GM19372 (cell line): ENCODE measurements around the gene CHERP.
"Not testable (repeated sequence)": the region's sequence is repeated elsewhere in the genome, so short reads cannot be mapped to it uniquely, and the experiment has no call there.

Experiments
- ATAC-seq: cut with Tn5 transposase; IDR thresholded peaks from one replicate; pipeline ENCODE4 v1.9.1; 2021; ENCODE audit warnings: mild to moderate bottlenecking, low read depth, moderate library complexity; ENCODE audit not compliant: unreplicated experiment

CHERP gene

DNA sequence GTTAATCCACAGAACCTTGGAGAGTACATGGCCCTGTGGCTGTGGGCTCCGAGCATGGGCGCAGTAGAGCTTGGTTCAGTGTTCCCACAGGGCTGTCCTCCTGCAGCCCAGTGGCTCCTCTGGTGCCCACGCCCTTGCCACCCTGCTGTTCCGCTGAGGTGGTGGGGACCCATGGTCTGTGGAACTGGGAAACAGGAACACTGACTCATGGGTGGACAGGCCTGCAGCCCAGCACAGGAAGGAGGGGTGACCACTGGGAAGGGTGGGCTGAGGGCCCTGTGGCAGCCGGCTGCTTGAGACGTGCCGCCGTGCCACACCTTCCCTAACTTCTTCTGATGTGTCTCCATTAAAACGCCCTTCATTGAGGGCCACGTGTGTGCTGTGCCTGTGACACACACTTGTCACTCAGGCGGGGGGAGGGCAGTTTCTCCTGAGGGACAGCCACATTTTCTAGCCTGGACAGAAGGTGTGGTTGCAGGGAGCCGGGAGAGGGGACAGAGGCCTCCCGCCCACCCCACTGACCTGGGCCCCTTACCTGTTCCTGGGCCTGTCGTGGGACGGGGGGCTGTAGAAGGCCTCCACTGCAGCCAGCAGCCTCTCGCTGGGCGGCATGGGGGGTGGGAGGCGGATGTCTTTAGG, 21.1 kb downstream of the CHERP start:
- ATAC-seq, result no peak

DNA sequence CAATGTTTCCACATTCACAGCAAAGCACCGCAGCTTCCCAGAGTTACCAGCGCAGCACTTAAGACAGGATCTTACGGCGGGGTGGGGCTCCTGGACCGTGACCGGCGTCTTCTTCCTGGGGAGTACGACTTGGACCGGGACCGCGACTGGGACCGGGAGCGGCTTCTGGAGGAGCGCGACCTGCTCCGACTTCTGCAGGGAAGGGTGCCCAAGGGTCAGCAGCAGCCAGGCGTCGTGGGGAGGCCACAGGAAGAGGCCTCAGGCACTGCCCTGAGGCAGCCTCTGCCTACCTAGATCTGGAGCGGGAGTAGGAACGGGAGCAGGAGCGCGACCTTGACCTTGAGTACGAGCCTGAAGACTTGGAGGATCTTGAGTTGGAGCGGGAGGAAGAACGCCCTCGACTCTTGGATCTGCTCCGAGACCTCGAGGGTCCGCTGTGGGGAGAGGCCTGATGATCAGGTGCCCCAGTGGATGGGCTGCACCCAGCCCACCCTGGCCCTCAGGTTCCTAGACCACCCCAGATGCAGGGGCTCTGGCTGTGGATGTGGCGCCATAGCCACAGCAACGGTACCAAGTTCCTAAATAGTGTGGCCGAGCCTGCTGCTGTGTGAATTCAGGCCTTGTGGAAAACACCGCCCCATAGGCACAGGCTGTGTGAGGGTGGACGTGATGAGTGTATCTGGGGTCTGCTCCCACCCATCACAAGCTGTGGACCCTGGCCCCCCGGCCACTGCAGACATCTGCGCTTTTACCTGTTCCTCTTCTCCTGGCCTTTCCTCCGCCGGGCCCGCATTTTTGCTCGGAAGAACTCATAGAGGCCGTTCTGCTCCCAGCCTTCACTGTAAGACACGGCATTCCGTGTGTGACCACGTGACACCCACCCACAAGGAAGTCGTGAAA, 21.9 kb downstream of the CHERP start:
- ATAC-seq, result no peak

DNA sequence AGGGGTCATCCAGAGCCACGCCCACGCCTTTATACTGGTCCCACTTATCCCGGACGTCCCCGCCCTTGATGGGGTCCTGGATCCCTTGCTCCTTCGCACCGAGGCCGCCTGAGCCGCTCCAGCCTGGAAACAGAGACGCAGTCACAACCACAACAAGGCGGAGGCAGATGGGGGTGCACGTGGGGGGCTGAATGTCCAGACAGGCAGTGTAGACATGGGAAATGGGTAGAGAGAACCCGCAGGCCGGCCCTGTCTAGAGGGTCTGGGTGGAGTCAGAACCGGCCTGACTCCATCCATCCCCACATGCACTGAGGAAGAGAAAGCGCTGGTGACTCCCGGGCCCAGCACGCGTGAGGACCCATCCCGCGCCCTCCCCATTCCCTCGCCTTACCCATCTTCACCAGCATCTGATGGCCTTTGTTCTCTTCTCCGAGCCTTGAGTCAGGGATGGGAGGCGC, 23.0 kb downstream of the CHERP start:
- no peak for ATAC-seq

DNA sequence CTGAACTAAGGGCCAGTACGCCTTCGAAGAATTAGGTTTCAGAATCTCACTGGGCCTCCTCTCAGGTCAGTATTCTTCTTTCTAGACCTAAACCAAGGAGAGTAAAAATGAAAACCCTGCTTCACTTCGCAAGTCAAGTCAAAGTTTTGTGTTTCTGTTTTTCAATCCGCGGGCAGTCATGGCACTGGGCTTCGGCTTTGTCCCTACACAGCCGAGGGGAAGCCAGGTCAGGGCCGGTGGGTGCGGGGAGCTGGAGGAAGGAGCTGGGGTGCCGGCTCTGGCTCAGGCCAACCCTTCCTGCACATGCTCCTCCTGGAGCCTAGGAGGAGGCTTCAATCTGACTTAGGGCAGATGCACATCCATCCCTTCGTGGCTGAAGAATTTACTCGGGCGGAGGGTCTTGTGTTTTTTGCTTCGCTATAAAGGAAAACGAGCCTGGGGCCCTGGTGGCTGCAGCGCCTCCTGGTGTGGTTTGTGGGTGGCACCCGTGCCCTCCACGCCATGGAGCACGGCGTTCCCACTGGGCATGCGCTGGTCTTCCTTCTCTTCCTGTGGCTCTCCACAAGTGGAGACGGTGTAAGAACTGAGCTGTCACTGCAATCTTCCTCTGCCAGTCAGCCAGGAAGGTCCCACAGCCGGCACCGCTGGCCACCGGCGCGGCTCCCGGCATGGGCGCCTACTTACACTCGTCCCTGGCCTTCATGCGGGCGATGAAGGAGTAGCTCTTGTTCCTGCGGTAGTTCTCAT, 23.6 kb downstream of the CHERP start:
- no peak for ATAC-seq

DNA sequence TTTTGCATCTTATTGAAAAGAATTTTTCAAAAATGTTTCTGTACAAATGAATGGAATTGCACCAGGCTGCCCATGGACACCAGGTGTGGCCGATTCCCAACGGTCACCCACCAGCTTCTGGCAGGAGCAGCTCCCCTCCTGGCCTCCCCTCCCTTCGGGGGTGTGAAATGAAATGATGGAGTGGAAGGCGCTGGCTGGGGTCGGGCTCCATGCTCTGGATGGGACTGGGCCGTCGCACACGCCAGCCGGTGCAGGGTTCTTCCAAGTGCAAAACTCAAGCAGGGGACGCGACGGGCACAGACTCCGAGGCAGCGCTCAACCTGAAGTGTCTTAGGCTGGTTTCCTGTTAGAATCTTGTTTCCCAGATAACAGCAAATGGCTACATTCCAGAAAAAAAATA, 24.2 kb downstream of the CHERP start:
- ATAC-seq, result no peak

DNA sequence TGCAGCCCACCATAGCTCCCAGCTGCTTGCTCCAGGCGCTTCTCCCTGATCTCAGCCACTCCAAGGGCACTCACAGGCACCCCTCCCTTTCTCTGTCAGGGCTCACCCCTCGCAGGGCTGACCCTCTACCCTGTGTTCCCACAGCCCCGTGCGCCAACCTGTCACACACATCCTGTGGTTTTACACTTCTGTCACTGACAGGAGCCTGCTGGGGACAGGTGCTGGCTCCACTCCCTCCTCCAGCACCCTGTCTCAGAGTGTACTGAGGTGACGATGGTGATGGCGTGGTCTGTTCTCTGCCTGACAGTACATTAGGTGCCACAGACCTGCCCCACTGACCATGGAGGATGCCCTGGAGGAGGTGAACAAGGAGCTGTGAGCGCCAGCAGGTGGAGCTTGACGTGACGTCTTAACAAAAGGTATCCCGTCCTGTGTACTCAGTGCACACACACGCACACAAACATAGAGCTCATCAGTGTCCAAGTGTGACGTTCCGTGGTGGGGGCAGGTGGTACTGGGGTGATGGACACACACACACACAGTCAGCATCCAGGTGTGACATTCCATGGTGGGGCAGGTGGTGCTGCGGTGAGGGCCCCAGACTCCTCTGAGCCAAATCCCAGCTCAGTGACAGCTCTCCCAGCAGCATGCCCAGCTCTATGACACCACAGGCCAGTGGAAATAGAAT, 25.2 kb downstream of the CHERP start:
- no peak for ATAC-seq

DNA sequence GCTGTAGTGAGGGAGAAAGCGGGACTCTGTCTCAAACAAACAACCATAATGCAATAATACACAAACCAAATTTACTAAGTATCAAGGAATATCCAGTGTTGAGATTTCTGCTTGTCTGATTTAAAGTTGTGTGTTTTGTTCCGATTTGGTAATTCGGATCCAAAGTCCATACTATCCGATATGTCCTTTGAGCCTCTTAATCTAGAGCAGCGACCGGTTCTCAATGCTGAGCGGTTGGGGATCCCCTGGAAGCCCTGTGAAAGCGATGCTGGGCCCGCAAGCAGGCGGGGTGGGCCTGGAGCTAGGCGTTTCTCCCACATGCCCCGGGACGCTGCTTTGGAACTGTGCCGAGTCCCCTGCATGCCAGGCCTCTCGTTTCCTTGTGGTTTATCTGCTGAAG, 25.9 kb downstream of the CHERP start:
- no peak for ATAC-seq

DNA sequence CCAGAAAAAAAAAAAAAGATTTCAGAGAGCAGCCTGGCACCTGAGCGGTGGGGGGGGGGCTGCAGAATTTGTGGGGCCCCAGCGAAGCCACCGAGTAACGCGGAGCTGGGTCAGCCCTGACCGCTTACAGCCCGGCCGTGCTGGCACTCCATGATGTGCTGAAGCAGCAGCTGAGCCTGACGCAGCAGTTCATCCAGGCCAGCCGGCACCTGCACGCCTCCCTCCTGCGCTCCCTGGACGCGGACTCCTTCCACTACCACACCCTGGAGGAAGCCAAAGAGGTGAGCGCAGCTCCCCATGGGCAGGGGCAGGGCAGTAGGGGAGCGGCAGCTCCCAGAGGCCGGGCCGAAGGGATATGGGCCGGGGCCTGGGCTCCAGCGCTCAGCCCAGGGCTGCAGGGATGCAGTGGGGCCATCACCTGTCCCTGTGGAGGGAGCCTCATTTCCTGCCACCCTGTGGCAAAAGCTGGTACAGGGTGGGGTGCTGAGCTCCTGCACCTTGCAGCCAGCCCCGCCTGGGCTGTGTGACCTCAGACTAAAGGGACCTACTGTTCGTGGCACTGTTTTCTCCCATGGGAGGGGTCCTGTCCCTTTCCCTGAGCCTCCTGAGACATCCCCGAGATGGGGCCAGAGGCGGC, 27.7 kb downstream of the CHERP start:
- ATAC-seq, result no peak

DNA sequence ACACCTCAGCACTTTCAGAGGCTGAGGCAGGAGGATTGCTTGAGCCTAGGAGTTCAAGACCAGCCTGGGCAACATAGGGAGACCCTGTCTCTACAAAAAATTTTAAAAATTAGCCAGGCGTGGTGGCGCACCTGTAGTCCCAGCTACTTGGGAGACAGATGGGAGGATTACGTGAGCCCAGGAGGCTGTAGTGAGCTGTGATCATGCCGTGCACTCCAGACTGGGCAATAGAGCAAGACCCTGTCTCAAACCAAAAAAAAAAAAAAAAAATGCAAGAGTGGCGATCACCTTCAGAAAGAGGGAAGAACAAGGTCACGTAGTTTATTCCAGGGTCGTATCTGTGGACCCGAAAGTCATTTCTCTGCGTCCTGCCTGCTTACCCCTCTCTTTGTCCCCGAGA, 29.6 kb downstream of the CHERP start:
- not testable (repeated sequence) for ATAC-seq

DNA sequence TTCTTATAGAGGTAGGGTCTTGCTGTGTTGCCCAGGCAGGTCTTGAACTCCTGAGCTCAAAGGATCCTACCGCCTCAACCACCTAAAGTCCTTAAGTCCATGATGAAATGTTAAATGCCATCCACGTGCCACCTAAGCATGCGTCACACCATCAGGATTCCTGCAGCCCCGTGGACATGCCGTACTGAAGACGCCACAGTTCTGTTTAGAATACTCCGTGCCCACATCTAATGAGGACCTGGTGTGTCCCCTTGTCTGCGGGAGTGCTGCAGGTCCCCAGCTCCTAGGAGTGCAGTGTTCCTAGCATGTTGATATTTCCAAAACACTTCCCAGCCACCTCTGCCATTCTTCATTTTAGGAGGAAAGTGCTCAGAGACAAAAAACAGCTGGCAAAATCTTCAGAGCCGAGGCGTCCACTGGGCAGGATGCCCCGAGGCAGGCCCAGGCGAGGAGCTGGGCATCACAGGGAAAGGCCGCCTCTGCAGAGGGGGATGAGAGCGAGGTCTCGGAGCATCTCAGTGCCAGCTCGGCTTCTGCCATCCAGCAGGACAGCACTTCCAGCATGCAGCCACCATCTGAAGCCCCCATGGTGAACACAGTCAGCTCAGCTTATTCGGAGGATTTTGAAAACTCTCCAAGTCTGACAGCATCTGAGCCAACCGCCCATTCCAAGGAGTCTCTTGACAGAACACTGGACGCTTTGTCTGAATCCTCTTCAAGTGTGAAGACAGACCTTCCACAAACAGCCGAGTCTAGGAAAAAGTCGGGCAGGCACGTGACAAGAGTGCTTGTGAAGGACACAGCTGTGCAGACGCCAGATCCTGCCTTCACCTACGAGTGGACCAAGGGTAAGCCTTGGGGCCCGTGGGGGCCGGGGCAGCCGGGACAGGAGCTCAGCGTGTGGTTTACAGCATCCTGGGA, 32.8 kb downstream of the CHERP start:
- no peak for ATAC-seq

DNA sequence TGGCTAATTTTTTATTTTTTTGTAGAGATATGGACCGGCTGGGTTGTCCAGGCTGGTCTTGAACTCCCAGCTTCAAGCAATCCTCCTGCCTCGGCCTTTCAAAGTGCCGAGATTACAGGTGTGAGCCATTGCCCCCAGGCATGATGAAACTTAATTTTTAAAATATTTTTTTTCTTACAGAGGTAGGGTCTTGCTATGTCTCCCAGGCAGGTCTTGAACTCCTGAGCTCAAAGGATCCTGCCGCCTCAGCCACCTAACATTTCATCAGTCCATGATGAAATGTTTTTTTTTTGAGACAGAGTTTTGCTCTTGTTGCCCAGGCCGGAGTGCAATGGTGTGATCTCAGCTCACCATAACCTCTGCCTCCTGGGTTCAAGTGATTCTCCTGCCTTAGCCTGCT, 33.7 kb downstream of the CHERP start:
- no peak for ATAC-seq

DNA sequence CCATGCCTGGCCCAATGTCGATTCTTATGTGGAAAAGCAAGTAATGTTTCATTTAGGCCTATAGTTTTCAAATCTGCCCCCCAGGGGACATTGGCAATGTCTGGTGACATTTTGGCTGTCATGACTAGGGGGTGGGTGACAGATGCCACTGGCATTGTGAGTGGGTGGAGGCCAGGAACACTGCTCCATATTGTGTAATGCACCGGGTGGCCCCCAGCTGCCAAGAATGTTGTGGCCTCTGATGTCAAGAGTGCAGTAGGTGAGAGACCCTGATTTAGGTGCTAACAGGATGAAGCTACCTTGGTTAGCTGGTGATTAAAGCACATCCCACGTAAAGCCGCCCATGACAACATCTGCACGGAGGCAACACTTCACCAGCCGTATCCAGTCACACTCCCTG, 35.3 kb downstream of the CHERP start:
- no peak for ATAC-seq

DNA sequence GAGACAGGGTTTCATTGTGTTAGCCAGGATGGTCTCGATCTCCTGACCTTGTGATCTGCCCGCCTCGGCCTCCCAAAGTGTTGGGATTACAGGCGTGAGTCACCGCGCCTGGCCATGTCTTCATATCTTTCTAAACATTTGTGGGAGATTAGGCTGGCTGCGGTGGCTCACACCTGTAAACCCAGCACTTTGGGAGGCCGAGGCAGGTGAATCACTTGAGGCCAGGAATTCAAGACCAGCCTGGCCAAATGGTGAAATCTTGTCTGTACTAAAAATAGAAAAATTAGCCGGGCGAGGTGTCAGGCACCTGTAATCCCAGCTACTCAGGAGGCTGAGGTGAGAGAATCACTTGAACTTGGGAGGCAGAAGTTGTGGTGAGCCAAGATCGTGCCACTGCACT, 36.1 kb downstream of the CHERP start:
- not testable (repeated sequence) for ATAC-seq

DNA sequence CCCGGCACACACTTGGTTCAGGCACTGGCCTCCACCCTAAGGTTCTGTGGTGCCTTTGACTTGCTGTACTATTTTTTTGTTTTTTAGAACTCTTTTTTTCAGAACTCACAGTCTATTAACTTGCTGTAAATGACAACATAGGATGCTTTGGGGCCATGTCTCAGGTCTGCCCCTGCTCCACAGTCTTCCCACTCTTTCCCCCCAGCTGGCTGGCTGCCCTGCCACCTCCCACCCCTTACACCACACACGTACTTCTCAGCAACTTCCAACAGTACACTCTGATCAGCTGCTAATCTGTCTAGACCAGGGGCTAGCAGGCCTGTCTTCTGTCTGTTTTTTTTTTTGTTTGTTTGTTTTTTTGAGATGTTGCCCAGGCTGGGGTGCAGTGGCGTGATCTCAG, 38.0 kb downstream of the CHERP start:
- no peak for ATAC-seq

DNA sequence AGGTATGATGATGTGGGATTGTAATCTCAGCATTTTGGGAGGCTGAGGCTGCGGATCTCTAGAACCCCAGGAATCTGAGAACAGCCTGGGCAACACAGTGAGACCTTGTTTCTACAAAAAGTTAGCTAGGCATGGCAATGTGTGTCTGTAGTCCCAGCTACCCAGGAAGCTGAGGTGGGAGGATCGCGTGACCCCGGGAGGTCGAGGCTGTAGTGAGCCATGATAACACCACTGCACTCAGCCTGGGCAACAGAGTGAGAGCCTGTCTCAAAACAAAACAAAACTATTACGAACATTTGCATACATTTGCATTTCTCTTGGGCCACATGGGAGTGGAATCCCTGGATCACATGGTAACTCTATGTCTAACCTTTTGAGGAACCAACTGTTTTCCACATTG, 44.4 kb downstream of the CHERP start:
- ATAC-seq, result no peak

DNA sequence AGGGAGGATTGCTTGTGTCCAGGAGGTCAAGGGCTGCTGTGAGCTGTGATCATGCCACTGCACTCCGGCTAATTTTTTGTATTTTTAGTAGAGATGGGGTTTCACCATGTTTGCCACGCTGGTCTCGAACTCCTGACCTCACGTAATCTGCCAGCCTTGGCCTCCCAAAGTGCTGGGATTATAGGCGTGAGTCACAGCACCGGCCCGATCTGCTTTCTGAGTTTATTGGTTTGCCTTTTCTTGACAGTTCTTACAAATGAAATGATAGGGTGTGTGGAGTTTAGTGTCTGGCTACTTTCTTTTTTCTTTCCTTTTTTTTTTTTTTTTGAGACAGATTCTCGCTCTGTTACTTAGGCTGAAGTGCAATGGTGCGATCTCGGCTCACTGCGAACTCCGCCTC, 45.2 kb downstream of the CHERP start:
- no peak for ATAC-seq

DNA sequence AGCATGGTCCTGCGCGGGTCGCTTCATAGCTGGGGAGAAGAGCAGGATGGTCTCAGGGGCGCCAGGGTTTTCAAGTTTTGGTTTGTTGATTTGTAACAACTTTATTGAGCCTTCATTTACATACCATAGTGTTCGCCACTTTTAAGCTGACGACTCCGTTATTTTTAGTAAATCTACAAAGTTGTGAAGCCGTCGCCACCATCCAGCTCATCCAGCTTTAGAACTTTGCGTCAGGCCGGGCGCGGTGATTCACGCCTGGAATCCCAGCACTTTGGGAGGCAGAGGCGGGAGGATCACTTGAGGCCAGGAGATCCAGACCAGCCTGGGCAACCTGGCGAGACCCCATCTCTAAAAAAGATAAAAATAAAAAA, 45.6 kb downstream of the CHERP start:
- ATAC-seq, result no peak

DNA sequence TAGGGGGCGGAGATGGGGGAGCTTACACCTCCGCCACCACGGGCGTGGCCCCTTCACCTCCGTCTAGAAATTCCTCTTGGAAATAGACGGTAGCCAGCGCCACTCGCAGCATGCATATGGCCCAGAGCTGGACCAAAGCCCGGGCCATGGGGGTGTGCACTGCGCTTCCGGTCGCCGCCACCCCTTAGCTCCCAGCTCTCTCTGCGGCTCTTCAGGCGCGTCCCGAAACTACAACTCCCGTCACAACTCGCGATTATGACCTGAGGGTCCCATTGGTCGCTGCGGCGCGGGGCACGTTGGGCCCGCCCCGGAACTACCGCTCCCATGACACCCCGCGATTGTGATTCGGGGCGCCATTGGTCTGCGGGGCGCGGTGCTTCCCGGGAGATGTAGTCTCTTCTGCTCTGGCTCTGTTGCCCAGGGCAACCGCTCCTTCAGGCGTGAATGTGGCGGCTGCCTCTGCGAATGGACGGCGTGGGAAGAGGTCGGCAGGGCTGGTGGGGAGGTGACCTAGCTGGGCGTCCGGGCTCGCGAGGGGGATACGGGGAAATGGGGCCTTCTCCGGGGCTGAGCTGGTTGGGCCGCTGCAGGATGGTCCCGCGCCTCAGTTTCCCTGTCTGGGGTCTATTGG, 46.1 kb downstream of the CHERP start, which contains the start of the genes C19orf44 and CALR3:
Gene C19orf44 (plus strand): TSS at position 413 of the 631 bp plus-strand sequence. CDS start 4,399 bp downstream, outside the sequence.
Gene CALR3 (minus strand): TSS at position 186 of the 631 bp plus-strand sequence. CDS start 38 bp downstream, at position 148.
- peak; percentile 96 for ATAC-seq
